Activated T-cell treated with anti-CD3 and anti-CD28 coated beads, Interleukin-2, amount 50 U/mL, for 1 hour (primary cell): ENCODE results near the gene HEYL.

Source experiments
- DNase-seq: peaks from one replicate; pipeline ENCODE4 v3.0.0-alpha.2; 2020

HEYL gene

GRCh38 chr1:39596163-39596562 lies 43.3 kb downstream of the HEYL start:
- DNase-seq, result no peak

- DNase-seq, result no peak
Observed at GRCh38 chr1:39593386-39593785, 46.1 kb downstream of the HEYL start.

GRCh38 chr1:39592069-39592468 lies 47.4 kb downstream of the HEYL start:
- DNase-seq, result no peak

- DNase-seq, result no peak
Observed at GRCh38 chr1:39590546-39590945, 48.9 kb downstream of the HEYL start.

- no peak for DNase-seq
Observed at GRCh38 chr1:39585933-39586332, 53.5 kb downstream of the HEYL start.

- no peak for DNase-seq
Observed at GRCh38 chr1:39576016-39576657, 63.3 kb downstream of the HEYL start.

GRCh38 chr1:39575191-39576015 lies 64.0 kb downstream of the HEYL start:
- peak; percentile 60 for DNase-seq

- no peak for DNase-seq
Observed at GRCh38 chr1:39574646-39575045, 64.8 kb downstream of the HEYL start.
